BE2C (cell line): ENCODE measurements around the gene ABI3BP.

Source experiments
- DNase-seq: peaks from one replicate; pipeline ENCODE4 v3.0.0-alpha.2; 2020
- H3K27me3 ChIP-seq: fragments of 250-450 bp; sonication (Bioruptor Pico); 2 replicates; pipeline ENCODE4 v1.5.1; 2020; ENCODE audit warnings: mild to moderate bottlenecking
- H3K36me3 ChIP-seq: fragments of 250-450 bp; sonication (Bioruptor Pico); 2 replicates; pipeline ENCODE4 v1.5.1; 2020; ENCODE audit warnings: mild to moderate bottlenecking
- H3K4me1 ChIP-seq: fragments of 250-450 bp; sonication (Bioruptor Pico); 2 replicates; pipeline ENCODE4 v1.5.1; 2020
- H3K4me3 ChIP-seq: 2 replicates; pipeline ENCODE4 v1.5.1; 2011; ENCODE audit warnings: low read depth, low read length
- H3K9me3 ChIP-seq: fragments of 250-450 bp; sonication (Bioruptor Pico); 2 replicates; pipeline ENCODE4 v1.5.1; 2020
- TF ChIP-seq, protein P1 (sequence below): IDR thresholded peaks from 2 replicates; pipeline ENCODE4 v1.5.1; 2012; ENCODE audit warnings: mild to moderate bottlenecking, low read depth, low read length

Gene ABI3BP

GRCh38 chr3:100910986-100911385, 82.2 kb downstream of the ABI3BP start:
- Histone ChIP-seq H3K9me3 (no peaks in the 10 kb centered on the region), H3K36me3 (no peaks in the 10 kb centered on the region), H3K4me3 (no peak overlapping the region), H3K27me3 (no peaks in the 10 kb centered on the region), H3K4me1 (no peaks in the 10 kb centered on the region; the same call in 1 of the 2 replicates)
- no peak for DNase-seq
- TF ChIP-seq, protein P1, sequence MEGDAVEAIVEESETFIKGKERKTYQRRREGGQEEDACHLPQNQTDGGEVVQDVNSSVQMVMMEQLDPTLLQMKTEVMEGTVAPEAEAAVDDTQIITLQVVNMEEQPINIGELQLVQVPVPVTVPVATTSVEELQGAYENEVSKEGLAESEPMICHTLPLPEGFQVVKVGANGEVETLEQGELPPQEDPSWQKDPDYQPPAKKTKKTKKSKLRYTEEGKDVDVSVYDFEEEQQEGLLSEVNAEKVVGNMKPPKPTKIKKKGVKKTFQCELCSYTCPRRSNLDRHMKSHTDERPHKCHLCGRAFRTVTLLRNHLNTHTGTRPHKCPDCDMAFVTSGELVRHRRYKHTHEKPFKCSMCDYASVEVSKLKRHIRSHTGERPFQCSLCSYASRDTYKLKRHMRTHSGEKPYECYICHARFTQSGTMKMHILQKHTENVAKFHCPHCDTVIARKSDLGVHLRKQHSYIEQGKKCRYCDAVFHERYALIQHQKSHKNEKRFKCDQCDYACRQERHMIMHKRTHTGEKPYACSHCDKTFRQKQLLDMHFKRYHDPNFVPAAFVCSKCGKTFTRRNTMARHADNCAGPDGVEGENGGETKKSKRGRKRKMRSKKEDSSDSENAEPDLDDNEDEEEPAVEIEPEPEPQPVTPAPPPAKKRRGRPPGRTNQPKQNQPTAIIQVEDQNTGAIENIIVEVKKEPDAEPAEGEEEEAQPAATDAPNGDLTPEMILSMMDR, result no peak

DNA sequence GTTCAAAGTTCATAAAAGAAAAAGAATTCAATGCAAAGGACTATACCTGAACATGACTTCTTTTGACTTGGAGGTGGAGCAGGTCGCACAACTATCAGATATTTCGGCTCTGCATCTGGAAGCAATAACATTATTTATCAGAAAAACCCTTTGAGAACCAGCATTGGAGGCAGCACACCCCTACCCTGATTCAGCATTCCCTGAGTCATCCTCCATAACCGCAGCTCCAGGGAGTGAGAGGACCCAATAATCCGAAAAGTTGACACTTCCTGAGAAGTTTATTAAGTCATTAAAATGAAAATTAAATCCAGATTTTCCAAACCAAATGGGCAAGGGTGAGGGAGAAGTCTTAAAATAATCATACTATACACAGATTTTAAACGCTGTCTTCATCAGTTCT, 90.6 kb downstream of the ABI3BP start:
- H3K9me3 ChIP-seq, result no peaks in the 10 kb centered on the region
- DNase-seq, result no peak
- no peaks in the 10 kb centered on the region for H3K27me3 ChIP-seq
- no peaks in the 10 kb centered on the region for H3K36me3 ChIP-seq
- TF ChIP-seq, protein P1, result no peak
- no peak overlapping the region for H3K4me3 ChIP-seq
- no peaks in the 10 kb centered on the region for H3K4me1 ChIP-seq

GRCh38 chr3:100900671-100901335, 92.4 kb downstream of the ABI3BP start:
- Histone ChIP-seq H3K4me1 (no peaks in the 10 kb centered on the region), H3K4me3 (no peak overlapping the region), H3K9me3 (no peaks in the 10 kb centered on the region), H3K36me3 (no peaks in the 10 kb centered on the region), H3K27me3 (no peaks in the 10 kb centered on the region)
- no peak for DNase-seq
- TF ChIP-seq, protein P1, result no peak

DNA sequence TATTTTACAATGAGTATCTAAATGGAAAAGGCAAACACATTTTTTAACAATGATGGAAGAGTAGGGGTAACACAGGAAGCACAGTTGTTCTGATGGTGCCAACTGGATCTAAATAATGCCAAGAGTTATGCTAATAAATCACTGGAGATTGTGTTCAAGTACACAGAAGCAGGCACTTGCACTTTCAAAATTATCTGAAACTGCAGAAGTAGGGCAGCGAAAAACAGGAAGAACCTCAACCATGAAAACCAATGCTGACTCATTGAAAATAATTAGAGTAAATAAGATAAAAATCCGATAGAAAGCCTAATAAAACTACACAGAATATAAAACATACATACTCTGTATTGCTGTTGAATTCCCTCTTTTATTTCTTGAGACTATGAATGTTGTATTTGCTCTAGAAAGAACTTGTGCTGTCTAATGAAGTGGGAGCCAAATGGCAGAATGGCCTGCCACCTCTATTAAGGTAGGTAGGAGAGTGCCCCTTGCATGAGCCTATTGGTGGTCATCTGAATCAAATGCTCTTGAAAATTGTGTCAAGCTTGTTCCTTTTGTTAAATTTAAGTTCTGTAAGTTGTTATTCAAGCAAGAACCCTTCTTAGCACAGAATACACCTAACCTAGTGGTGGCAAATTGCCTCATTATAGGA, 93.7 kb downstream of the ABI3BP start:
- no peak for DNase-seq
- H3K27me3 ChIP-seq, result no peaks in the 10 kb centered on the region
- TF ChIP-seq, protein P1, result no peak
- H3K4me3 ChIP-seq, result no peak overlapping the region
- no peaks in the 10 kb centered on the region for H3K9me3 ChIP-seq
- H3K4me1 ChIP-seq, result no peaks in the 10 kb centered on the region
- H3K36me3 ChIP-seq, result no peaks in the 10 kb centered on the region

DNA sequence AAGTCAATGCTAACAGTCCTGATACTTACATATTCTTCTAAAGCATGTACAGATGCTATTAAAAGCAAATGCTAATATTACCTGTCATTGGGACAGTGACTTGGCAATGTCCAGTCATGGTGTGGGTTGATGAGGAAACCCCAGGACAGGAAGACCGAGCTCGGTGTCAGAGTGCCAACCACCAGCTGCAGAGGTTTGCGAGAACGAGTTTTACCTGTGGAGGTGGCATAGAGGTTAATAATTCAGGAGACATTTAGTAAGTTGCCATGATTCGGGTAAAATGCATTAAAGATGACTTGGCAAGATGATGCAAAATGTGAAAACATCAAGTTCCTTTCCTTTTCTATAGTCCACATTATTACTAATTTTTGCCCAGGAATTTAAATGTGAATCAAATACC, 94.5 kb downstream of the ABI3BP start:
- H3K9me3 ChIP-seq, result no peaks in the 10 kb centered on the region
- no peak for DNase-seq
- no peak overlapping the region for H3K4me3 ChIP-seq
- H3K36me3 ChIP-seq, result no peaks in the 10 kb centered on the region
- no peaks in the 10 kb centered on the region for H3K4me1 ChIP-seq
- TF ChIP-seq, protein P1, result no peak
- H3K27me3 ChIP-seq, result no peaks in the 10 kb centered on the region

DNA sequence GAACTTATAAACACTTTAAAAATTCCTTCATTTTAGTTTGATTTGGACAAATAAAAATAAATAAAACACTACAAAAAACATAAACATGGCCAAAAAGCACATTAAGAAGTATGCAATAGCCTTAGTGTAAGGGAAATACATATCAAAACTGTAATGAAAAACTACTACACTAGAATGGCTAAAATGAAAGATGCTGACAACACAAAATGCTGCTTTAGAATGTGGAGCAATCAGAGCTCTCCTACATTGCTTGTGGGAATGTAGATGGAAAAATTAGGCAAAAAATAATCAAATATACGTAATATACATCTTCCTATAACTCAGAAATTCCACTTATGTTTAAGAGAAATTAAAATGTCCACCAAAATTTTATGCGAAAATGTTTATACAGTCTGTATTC, 96.2 kb downstream of the ABI3BP start:
- H3K27me3 ChIP-seq, result no peaks in the 10 kb centered on the region
- DNase-seq, result no peak
- TF ChIP-seq, protein P1, result no peak
- H3K36me3 ChIP-seq, result no peaks in the 10 kb centered on the region
- no peaks in the 10 kb centered on the region for H3K4me1 ChIP-seq
- H3K4me3 ChIP-seq, result no peak overlapping the region
- no peaks in the 10 kb centered on the region for H3K9me3 ChIP-seq
